OCI-LY7 (cell line): ENCODE data around the gene SMKR1. TPM values are rescaled to one million over a fixed set of nuclear protein-coding genes. Genes with fewer than 3 reads are reported as not detected.

Source experiments
- Bru-seq: library from RNA; stranded (reverse); fragments of 400-500 nt; gene quantifications from one replicate; lab custom pipeline; 2021; lab: Mats Ljungman, UMichigan
- BruChase-seq, 2 experiments: library from RNA; stranded (reverse); fragments of 400-500 nt; gene quantifications; one replicate each; lab custom pipeline; 2021; lab: Mats Ljungman, UMichigan
- BruUV-seq: library from RNA; stranded (reverse); fragments of 400-500 nt; replicated peaks from 2 replicates; lab custom pipeline; 2021; lab: Mats Ljungman, UMichigan
- CTCF ChIA-PET: fragments of 300-600 bp; sonication (Branson Sonifier 250); formaldehyde crosslinking; loops from one replicate; lab custom pipeline; 2022; ENCODE audit warnings: antibody characterized with exemption; ENCODE audit not compliant: unreplicated experiment; lab: Charles Lee
- POLR2A ChIA-PET: fragments of 300-600 bp; sonication (Branson Sonifier 250); formaldehyde crosslinking; loops from one replicate; lab custom pipeline; 2022; ENCODE audit warnings: antibody characterized with exemption; lab: Charles Lee
- DNase-seq: peaks from one replicate; pipeline ENCODE4 v3.0.0-alpha.2; 2015; ENCODE audit warnings: low spot score
- H2AFZ ChIP-seq: fragments of 200-600 bp; sonication (generic), shearing (Covaris generic); 2 replicates; pipeline ENCODE4 v1.6.1; 2014; ENCODE audit warnings: mild to moderate bottlenecking, antibody characterized with exemption, low read length, moderate library complexity
- H3K27ac ChIP-seq: fragments of 200-600 bp; sonication (generic); 2 replicates; pipeline ENCODE4 v1.5.1; 2014; ENCODE audit warnings: mixed run types, low read depth, mild to moderate bottlenecking, moderate library complexity, low read length, inconsistent platforms; ENCODE audit not compliant: poor library complexity, severe bottlenecking
- H3K36me3 ChIP-seq: fragments of 200-600 bp; sonication (generic); 2 replicates; pipeline ENCODE4 v1.6.1; 2014; ENCODE audit warnings: mild to moderate bottlenecking, antibody characterized with exemption, low read length, moderate library complexity, mixed read lengths; ENCODE audit not compliant: insufficient read depth
- H3K4me1 ChIP-seq: fragments of 200-600 bp; sonication (generic); 2 replicates; pipeline ENCODE4 v1.5.1; 2014; ENCODE audit warnings: mild to moderate bottlenecking, low read length; ENCODE audit not compliant: insufficient read depth, poor library complexity, severe bottlenecking
- H3K4me2 ChIP-seq: fragments of 200-600 bp; sonication (generic); 2 replicates; pipeline ENCODE4 v1.6.1; 2014; ENCODE audit warnings: mild to moderate bottlenecking, low read length
- H3K4me3 ChIP-seq: fragments of 200-600 bp; sonication (generic); 2 replicates; pipeline ENCODE4 v1.5.1; 2014; ENCODE audit warnings: mild to moderate bottlenecking, low read depth, low read length; ENCODE audit not compliant: poor library complexity, severe bottlenecking
- H3K79me2 ChIP-seq: fragments of 200-600 bp; sonication (generic); 2 replicates; pipeline ENCODE4 v1.6.1; 2016; ENCODE audit warnings: low read depth, mild to moderate bottlenecking, low read length, moderate library complexity, mixed read lengths; ENCODE audit not compliant: insufficient read depth
- H3K9me2 ChIP-seq: fragments of 200-600 bp; sonication (generic); 2 replicates; pipeline ENCODE4 v1.6.1; 2016; ENCODE audit warnings: mild to moderate bottlenecking, low read length, mixed read lengths; ENCODE audit not compliant: insufficient read depth
- H3K9me3 ChIP-seq: fragments of 200-600 bp; sonication (generic); 2 replicates; pipeline ENCODE4 v1.6.1; 2014; ENCODE audit warnings: mild to moderate bottlenecking, mixed run types, low read length, mixed read lengths
- H4K20me1 ChIP-seq: fragments of 200-600 bp; sonication (generic); 2 replicates; pipeline ENCODE4 v1.6.1; 2014; ENCODE audit warnings: mild to moderate bottlenecking, antibody characterized with exemption, low read length, moderate library complexity, mixed read lengths; ENCODE audit not compliant: insufficient read depth
- EZH2phosphoT487 ChIP-seq: fragments of 200-600 bp; sonication (generic); IDR thresholded peaks from 2 replicates; pipeline ENCODE4 v1.6.1; 2018; ENCODE audit warnings: low read depth, borderline replicate concordance, mild to moderate bottlenecking, mixed run types, antibody characterized with exemption, low read length, moderate library complexity, mixed read lengths
- intact Hi-C: fragments of 100-400 bp; cut with micrococcal nuclease; formaldehyde crosslinking; loops from one replicate; pipeline ENCODE4 v1.10.0; 2022; ENCODE audit not compliant: unreplicated experiment
- long read RNA-seq: library from polyadenylated mRNA; stranded (forward); transcript quantifications from one replicate; pipeline ENCODE4 v2.0.0, GENCODE V29; 2022
- total RNA-seq, 2 experiments: library from RNA; depleted of rRNA in 1 of 2; stranded (reverse); fragments of >200 nt in 1 of 2; shearing (Covaris generic) in 1 of 2; gene quantifications; 2 replicates each; pipeline ENCODE4 v1.2.3, GENCODE V29; 2014 to 2022
- TF ChIP-seq, protein P1 (sequence below): fragments of 200-600 bp; sonication (generic); conservative IDR thresholded peaks from 2 replicates; pipeline ENCODE4 v1.5.1; 2014; ENCODE audit warnings: mild to moderate bottlenecking, antibody characterized with exemption, low read length, moderate library complexity, mixed read lengths

The SMKR1 gene
- total RNA-seq (2014; rRNA removed; shearing (Covaris generic)) (not detected in 2 replicates), total RNA-seq (2022) (not detected in 2 replicates), Bru-seq, nascent RNA (percentile 14 among the genes with signal in this experiment), BruChase-seq, experiment 1, labeled RNA remaining after a 6-hour chase (percentile 9 among the genes with signal in this experiment), BruChase-seq, experiment 2, labeled RNA remaining after a 2-hour chase (percentile 9 among the genes with signal in this experiment)
- long read RNA-seq = 0 reads

DNA sequence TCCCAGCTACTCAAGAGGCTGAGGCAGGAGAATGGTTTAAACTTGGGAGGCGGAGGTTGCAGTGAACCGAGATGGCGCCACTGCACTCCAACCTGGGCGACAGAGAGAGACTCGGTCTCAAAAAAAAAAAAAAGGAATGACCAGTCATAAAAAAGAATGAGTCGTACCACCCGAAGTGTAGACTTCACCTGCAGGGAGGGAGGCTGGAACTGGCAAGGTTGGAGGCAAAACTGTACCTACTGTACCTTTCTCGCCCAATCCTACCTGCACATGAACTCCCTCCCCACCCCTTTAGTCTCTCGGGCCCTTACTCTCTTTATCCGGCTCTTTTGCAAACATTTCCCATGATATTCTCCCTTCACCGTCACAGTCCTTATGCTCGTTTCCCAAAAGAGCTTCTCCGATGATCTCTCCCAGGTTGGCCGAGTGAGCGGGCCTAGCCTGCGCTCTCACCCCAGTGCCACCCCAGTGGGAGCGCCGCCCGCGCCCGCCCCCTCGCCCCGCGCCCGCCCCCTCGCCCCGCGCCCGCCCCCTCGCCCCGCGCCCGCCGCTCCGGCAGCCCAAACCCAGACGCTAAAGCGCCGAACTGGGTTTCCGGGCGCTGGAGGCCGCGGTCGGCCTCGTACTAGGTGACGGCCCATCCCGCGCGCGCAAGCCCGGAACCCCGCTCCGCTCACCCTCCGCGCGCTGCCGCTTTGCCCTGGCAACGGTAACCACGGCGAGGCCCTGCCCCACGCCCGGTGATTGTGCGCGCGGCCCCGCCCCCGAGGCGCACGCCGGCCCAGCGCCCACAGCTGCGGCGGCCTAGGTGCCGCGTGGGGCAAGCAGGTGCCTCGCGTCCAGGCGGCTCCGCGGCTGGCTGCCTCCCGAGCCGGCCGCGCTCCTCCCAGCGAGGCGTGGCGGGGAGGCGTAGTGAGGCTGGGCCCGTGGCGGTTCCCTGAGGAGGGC, at the start of gene SMKR1:
TSS of gene SMKR1 (plus strand) at position 772 of the 948 bp plus-strand sequence. CDS start 294 bp downstream, outside the sequence.
- no peaks in the 10 kb centered on the region for H3K9me2 ChIP-seq
- peak within 1 kb of the TSS; percentile 63 for H3K4me3 ChIP-seq
- CTCF ChIA-PET = no interaction called here
- peak within 1 kb of the TSS; percentile 40 for H2AFZ ChIP-seq
- H3K4me1 ChIP-seq = peaks cover 8% of the 10 kb centered on the region
- TF ChIP-seq, protein P1, sequence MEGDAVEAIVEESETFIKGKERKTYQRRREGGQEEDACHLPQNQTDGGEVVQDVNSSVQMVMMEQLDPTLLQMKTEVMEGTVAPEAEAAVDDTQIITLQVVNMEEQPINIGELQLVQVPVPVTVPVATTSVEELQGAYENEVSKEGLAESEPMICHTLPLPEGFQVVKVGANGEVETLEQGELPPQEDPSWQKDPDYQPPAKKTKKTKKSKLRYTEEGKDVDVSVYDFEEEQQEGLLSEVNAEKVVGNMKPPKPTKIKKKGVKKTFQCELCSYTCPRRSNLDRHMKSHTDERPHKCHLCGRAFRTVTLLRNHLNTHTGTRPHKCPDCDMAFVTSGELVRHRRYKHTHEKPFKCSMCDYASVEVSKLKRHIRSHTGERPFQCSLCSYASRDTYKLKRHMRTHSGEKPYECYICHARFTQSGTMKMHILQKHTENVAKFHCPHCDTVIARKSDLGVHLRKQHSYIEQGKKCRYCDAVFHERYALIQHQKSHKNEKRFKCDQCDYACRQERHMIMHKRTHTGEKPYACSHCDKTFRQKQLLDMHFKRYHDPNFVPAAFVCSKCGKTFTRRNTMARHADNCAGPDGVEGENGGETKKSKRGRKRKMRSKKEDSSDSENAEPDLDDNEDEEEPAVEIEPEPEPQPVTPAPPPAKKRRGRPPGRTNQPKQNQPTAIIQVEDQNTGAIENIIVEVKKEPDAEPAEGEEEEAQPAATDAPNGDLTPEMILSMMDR = no peak
- TF ChIP-seq EZH2phosphoT487 = no peak
- H4K20me1 ChIP-seq = no peaks in the 10 kb centered on the region
- intact Hi-C loops = no loop called here
- BruUV-seq = no TSS peak
- H3K36me3 ChIP-seq = no peaks in the 10 kb centered on the region
- DNase-seq = peak; percentile 80
- no peaks in the 10 kb centered on the region for H3K79me2 ChIP-seq
- POLR2A ChIA-PET = no interaction called here
- peak within 1 kb of the TSS; percentile 76 for H3K4me2 ChIP-seq
- no peaks in the 10 kb centered on the region for H3K9me3 ChIP-seq
- H3K27ac ChIP-seq = no peak within 1 kb of the TSS

- no TSS peak for BruUV-seq
- Histone ChIP-seq H3K9me3 (no peaks in the 10 kb centered on the region), H2AFZ (no peak overlapping the region), H3K79me2 (no peaks in the 10 kb centered on the region), H3K4me2 (no peak overlapping the region), H3K9me2 (no peaks in the 10 kb centered on the region), H3K4me1 (no peaks in the 10 kb centered on the region), H3K36me3 (no peaks in the 10 kb centered on the region), H3K4me3 (no peak overlapping the region), H3K27ac (no peak overlapping the region), H4K20me1 (no peaks in the 10 kb centered on the region)
- DNase-seq = no peak
- no peak for TF ChIP-seq EZH2phosphoT487
- TF ChIP-seq, protein P1 = no peak
- CTCF ChIA-PET = interaction anchor here (0.7 kb wide), 1 partner anchor 29 kb away, joined by 4 read pairs; no protein-coding TSS in a partner anchor
- intact Hi-C loops = no loop called here
- POLR2A ChIA-PET = interaction anchor here (0.6 kb wide), 1 partner anchor 26 kb away, joined by 3 read pairs; no protein-coding TSS in a partner anchor
These were observed 49.6 kb upstream of the SMKR1 start for GRCh38 chr7:129452589-129453231.
